ENCODE data around the gene GLP2R.

Gene GLP2R

DNA sequence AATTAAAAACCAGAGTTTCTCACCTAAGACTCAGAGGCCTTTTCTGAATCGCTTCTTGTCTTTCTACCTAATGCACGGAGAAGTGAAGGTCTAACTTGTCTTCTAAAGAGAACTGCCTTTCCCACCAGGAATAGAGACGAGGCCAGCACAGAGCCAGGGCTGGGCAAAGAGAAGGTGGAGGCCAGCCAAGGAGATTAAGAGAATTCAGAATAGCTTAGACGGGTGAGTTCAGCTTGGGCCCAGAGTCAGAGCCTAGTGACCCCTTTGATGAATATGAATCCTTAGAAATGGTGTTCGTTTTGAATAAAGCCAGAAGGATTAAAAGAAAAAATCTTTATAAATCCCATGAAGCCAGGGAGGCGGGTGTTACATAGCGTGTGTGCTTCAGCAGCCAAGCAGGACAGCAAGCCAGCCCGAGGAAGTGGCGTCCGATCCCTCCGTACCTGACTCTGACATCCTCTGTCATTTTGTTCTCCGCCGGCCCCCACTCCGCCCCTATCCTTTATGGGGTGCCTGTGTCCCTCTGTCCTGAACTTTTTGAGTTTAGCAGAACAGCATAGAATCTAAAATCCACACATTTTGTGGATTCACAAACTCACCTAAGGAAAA is 11.3 kb upstream of the GLP2R start:
- DNase-seq (ENCODE audit: low read depth in 2 of 2) = no peak

GRCh38 chr17:9816472-9816871 is 9.3 kb upstream of the GLP2R start:
- no peak for DNase-seq (ENCODE audit: low read depth in 2 of 2)

GRCh38 chr17:9817086-9817485 is 8.6 kb upstream of the GLP2R start:
- no peak for DNase-seq (ENCODE audit: low read depth in 2 of 2)

DNA sequence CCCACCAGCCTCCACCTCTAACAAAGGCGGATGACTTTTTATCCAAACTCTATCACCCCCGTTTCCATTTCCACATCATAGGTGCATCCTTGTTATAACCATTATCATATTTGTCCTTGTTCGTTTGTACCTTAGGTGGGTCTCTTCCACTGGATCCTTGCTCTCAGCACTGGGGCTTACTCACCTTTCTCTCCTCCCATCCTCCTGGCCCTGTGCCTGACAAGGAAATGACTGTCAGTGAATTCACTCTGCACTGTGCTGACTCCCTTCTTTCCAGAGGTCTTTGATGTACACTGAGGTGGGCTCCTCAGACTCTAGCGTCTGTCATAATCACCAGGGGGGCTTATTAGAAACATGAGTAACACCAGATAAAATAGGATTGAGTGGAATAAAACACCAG is 7.0 kb upstream of the GLP2R start:
- DNase-seq (ENCODE audit: low read depth in 2 of 2) = no peak

DNA sequence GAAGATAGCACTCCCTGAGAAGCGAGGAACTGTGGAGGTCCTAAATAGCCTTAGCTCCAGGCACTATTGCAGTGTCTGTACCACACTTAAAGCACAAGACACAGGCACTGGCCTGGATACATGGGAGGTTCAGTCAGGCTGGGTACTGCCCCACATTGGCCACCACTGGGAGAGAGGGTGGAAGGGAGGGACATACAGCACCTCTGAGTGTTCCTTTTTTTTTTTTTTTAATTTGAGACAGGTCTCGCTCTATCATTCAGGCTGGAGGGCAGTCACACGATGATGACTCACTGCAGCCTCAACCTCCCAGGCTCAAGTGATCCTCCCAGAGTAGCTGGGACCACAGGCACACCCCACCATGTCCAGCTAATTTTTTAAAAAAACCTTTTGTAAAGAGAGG is 5.3 kb upstream of the GLP2R start:
- DNase-seq (ENCODE audit: low read depth in 2 of 2) = no peak

- DNase-seq (ENCODE audit: low read depth in 2 of 2) = no peak
These were observed 3.8 kb upstream of the GLP2R start, which contains the start of gene GSG1L2 for GRCh38 chr17:9821921-9822320. Gene GSG1L2, minus strand, starts transcription at chr17:9822079. Its CDS starts 8 bp downstream, at chr17:9822071.

- DNase-seq (ENCODE audit: low read depth in 2 of 2) = no peak
These were observed 1.6 kb upstream of the GLP2R start for GRCh38 chr17:9824094-9824493.

DNA sequence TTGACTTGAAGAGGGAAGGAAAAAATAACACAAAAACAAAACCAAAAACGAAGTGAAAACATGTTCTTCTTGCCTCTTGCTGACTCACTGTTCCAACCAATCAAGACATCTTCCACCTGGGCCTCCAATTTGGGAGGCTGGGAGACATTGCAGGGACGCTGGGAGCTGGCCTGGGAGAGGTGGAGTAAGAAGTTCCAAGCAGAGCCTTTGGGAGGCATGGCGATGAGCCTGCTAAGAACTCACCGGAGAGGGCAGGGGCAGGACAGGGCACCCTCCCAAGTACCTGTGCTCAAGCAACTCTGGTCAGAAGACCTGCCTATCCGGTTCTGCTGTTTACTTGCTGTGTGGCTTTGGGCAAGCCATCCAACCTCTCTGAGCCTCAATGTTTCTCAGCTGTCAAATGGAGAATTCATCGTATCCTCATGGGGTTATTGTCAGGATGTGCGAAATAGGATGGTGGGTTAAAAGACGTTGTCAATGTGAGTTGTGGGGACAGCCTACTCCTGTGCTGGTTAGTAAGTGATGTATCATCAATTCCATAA is 856 bp upstream of the GLP2R start:
- no peak for DNase-seq (ENCODE audit: low read depth in 2 of 2)

DNA sequence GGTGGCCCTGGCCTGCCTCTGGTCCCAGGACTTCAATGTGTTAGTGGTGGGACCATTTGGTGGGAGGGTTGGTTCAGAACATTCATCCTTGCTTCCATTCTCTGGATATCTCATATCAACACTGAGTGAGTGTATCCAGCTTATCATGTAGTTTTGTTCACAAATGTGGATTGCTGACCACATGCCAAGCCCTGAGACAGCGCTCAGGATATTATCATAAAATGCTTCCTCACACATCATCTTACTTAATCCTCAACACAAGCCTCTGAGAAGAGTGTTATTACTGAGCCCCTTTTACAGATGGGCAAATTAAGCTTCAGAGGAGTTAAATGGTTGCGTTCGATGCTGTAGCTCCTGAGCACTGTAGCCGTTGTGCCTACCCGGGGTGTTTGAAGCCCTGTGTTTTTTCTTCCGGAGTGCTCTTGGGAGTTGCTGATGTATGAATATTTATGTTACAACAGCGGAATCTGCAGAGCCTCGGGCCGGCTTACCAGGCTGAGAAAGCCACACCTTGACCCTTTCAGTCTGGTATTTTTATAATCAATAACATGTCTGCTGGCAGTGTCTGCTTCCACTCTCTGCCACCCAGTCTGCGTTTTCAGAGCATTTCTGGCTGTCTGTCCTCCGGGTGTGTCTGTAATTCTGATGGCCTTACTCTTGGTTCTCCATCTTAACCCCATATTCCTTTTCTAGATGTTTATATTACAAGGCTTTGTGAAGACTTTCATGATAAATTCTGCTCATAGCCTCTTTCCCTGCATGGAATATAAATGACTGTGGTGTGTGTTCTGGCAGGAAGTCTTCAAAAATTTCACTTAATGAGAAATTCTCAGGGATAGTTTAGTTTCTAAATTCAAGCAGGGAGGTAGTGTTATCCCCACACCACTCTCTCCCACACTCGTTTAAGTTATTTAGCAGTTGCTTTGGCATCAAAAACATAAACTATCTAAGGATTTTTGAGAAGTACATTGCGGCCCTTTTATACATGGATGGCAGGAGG is 2.9 kb downstream of the GLP2R start:
- DNase-seq (ENCODE audit: low read depth in 2 of 2) = no peak

DNA sequence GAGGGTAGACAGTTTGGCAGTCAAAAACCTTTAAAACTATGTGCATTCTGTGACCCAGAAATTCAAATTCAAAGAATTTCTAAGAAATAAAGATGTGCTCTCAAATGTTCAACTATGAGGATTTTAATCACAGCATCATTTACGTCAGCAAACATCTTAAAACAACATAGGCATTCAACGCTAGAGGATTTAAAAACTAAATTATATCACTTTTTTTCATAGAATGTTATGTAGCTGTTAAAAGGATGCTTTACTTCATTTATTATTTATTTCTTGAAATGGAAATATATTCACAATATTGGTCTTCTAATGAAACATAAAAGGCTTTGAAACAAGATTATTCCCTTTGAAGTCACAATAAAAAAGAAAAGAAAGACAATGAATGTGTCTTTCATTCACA is 3.6 kb downstream of the GLP2R start:
- no peak for DNase-seq (ENCODE audit: low read depth in 2 of 2)

DNA sequence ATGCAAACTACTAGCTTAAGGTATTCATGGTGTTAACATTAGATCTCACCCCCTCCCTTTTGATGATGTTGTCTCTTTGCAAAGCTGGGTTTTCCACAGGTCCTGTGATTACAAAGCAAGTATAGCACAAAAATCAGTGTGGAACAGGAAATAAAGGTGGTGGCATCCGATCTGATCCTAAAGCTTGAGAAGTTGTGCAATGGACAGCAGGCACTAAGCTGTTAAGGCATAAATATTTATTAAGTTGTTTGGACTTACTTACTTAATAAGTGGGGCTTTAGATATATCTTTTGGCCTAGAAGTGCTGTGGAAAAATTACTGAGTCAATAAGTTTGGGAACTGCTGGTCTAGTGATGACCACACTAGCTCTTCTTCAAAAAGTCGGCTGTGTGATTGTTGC is 5.0 kb downstream of the GLP2R start:
- no peak for DNase-seq (ENCODE audit: low read depth in 2 of 2)

GRCh38 chr17:9833922-9834321 is 8.2 kb downstream of the GLP2R start:
- DNase-seq (ENCODE audit: low read depth in 2 of 2) = no peak

DNA sequence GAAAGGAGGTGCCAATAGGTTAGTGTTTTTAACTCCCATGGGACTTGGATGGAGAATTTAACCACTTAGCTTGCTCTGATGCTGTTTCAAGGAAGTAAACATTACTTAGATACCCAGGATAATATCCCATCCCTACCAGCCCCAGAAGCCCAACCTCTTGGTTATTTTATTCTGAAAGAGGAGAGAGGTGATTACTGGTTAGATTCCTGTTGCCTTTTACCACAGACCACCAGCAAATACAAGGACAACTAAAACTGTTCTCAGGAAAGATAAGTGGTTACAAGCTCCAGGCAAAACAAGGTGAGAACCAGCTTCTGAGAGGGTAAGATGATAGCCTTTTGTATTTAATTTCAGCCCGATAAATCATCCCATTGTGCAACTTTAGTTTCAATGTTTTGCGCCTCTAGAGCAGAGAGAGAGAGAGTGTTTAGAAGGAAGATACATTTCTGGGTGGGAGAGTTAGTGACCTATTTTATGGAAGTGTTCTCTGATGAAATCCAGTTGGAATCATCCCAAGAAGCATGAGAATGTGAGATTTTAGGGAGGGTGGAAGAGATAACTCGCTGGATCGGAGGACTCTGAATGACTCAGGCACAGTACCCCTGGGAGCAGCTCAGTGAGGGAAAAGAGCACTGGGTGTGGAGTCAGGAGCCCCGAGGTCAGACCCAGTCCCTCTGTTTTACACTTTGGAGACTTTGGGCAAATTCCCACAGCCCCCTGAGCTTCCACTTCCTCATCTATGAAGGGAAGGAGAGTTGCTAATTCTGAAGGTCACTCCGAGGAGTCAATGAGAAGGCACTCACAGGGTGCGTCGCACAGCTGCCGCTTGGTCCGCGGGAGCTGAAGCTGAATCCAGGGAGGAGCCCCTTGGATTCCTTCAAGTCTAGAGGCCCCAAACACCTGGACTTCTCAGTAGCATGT is 12.1 kb downstream of the GLP2R start:
- DNase-seq (ENCODE audit: low read depth in 2 of 2) = peak; percentile 83 to 86

GRCh38 chr17:9839433-9839832 is 13.7 kb downstream of the GLP2R start:
- DNase-seq (ENCODE audit: low read depth in 2 of 2) = no peak

- DNase-seq (ENCODE audit: low read depth in 2 of 2) = no peak
These were observed 16.5 kb downstream of the GLP2R start for GRCh38 chr17:9842057-9842758.

GRCh38 chr17:9843152-9844010 is 17.7 kb downstream of the GLP2R start:
- no peak for DNase-seq (ENCODE audit: low read depth in 2 of 2)

DNA sequence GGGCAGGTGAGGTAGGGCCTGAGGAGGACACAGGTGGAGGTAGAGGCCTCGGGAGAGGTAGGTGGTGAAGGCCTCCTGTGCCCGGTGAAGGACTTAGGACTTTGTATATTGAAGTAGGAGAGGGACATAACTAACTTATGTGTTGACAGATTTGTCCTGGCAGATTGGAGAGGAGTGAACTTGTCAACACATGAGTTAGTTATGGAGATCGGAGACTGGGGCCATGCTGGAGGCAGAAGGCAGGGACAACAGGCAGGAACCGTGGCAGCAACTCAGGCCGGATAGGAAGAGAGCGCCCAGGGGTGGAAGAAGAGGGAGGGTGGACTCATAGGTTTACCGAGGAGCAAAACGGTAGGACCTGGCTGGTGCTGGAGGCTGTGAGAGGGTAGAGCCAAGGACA is 18.4 kb downstream of the GLP2R start:
- no peak for DNase-seq (ENCODE audit: low read depth in 2 of 2)

GRCh38 chr17:9845306-9845705 is 19.6 kb downstream of the GLP2R start:
- no peak for DNase-seq (ENCODE audit: low read depth in 2 of 2)

DNA sequence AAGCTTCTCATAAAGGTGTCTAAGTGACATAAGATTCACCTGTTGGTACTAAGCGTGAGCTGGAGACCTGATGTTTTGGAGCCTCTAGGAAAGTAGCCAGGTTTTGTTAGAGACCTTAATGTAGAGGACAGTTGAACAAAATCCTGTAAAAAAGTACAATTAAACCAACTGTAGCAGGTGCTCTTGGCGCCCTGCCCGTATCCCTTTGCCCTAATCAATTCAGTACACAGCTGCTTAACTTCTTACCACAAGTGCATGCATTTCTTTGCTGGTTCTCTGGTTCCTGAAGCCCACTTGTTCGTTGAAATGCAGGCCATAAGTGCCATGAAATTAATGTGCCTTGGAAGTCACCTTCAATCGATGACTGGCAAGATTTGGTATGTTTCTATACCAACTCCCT is 24.4 kb downstream of the GLP2R start:
- DNase-seq (ENCODE audit: low read depth in 2 of 2) = no peak

DNA sequence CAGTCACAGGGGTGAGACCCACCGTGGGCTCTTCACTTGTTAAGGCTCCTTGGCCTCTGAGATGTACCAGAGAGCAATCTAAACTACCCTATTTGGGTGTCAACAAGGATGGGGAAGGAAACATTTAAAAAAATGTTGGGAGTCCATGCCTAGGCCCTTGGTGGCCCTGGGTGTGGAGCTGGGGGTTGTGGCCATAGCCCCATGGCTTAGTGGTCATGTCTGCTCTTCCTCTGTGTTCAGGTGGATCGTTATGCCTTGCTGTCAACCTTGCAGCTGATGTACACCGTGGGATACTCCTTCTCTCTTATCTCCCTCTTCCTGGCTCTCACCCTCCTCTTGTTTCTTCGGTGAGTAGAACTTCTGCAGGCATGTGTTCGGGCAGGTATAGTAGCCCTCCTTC is 28.5 kb downstream of the GLP2R start:
- no peak for DNase-seq (ENCODE audit: low read depth in 2 of 2)
